Central memory CD8-positive, alpha-beta T cell (primary cell): ENCODE measurements around the gene GOLGA8F.
"Not testable (repeated sequence)": the region's sequence is repeated elsewhere in the genome, so short reads cannot be mapped to it uniquely, and the experiment has no call there.

ENCODE experiments used
- ATAC-seq: fragments of 150-1000 bp; cut with Tn5 transposase; replicated peaks from 2 replicates; pipeline ENCODE4 v1.10.0; 2022; ENCODE audit warnings: mild to moderate bottlenecking, moderate FRiP score, moderate number of reproducible peaks; ENCODE audit not compliant: poor library complexity, severe bottlenecking; ENCODE audit errors: extremely low read depth
- DNase-seq, 2 donors: peaks; one replicate each; pipeline ENCODE4 v3.0.0; 2021; ENCODE audit warnings: low spot score in 2 of 2
- H3K27ac Mint-ChIP-seq: one replicate; pipeline ENCODE4 v1.8.0; 2022; ENCODE audit warnings: low read depth, mild to moderate bottlenecking, moderate library complexity, mixed read lengths
- H3K27me3 Mint-ChIP-seq: one replicate; pipeline ENCODE4 v1.8.0; 2022; ENCODE audit warnings: mixed read lengths
- H3K36me3 Mint-ChIP-seq: one replicate; pipeline ENCODE4 v1.8.0; 2022; ENCODE audit warnings: mild to moderate bottlenecking, moderate library complexity, mixed read lengths; ENCODE audit not compliant: insufficient read depth
- H3K4me1 Mint-ChIP-seq: one replicate; pipeline ENCODE4 v1.8.0; 2022; ENCODE audit warnings: mixed read lengths
- H3K4me3 Mint-ChIP-seq: one replicate; pipeline ENCODE4 v1.8.0; 2022; ENCODE audit warnings: mild to moderate bottlenecking, moderate library complexity, mixed read lengths
- H3K9me3 Mint-ChIP-seq: one replicate; pipeline ENCODE4 v1.8.0; 2022; ENCODE audit warnings: mixed read lengths

The GOLGA8F gene, protein sequence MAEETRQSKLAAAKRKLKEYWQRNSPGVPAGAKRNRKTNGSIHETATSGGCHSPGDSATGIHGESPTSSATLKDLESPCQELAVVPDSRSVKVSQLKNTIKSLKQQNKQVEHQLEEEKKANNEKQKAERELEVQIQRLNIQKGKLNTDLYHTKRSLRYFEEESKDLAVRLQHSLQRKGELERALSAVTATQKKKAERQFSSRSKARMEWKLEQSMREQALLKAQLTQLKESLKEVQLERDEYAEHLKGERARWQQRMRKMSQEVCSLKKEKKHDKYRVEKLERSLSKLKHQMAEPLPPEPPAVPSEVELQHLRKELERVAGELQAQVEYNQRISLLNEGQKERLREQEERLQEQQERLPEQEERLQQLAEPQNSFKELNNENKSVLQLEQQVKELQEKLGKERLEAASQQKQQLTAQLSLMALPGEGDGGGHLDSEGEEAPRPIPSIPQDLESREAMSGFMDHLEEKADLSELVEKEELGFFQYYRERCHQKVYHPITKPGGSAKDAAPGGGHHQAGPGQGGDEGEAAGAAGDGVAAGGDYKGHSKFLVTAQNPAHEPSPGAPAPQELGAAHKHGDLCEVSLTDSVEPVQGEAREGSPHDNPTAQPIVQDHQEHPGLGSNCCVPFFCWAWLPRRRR

GRCh38 chr15:28378364-28378763 is at the start of gene GOLGA8F:
GOLGA8F (plus strand) TSS chr15:28378664; CDS start chr15:28378762, 98 bp downstream.
- ATAC-seq, H3K4me3 Mint-ChIP-seq: not testable (repeated sequence)

DNA sequence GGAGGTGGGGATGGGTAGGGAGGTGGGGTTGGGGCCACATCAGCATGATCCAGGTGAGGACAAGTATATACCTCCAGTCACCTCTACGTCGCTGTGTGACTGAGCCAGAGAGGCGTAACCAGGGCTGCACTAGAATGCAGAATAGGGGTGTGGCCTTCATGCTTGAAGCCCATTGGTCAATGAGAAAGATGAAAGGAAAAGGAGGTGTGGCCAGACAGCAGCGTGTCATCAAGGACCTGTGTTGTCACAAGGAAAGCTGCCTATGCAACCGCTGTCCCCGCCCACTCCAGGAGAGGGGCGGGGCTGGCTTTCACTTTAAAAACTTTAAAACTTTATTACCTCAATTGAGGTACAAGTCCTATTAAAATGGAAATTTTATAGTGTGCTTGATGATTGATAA is 20.5 kb upstream of the GOLGA8F start, which contains the start of gene GOLGA6L24:
Gene GOLGA6L24, minus strand, starts transcription at position 101 of the 400 bp plus-strand sequence. Its CDS starts 61 bp downstream, at position 40.
- not testable (repeated sequence) for ATAC-seq, H3K4me1 Mint-ChIP-seq, H3K27me3 Mint-ChIP-seq, H3K27ac Mint-ChIP-seq, H3K4me3 Mint-ChIP-seq, DNase-seq, H3K36me3 Mint-ChIP-seq, H3K9me3 Mint-ChIP-seq

More at GRCh38 chr15:28378364-28378763, at the start of gene GOLGA8F:
- not testable (repeated sequence) for H3K4me1 Mint-ChIP-seq, DNase-seq, H3K27ac Mint-ChIP-seq, H3K9me3 Mint-ChIP-seq, H3K36me3 Mint-ChIP-seq, H3K27me3 Mint-ChIP-seq

DNA sequence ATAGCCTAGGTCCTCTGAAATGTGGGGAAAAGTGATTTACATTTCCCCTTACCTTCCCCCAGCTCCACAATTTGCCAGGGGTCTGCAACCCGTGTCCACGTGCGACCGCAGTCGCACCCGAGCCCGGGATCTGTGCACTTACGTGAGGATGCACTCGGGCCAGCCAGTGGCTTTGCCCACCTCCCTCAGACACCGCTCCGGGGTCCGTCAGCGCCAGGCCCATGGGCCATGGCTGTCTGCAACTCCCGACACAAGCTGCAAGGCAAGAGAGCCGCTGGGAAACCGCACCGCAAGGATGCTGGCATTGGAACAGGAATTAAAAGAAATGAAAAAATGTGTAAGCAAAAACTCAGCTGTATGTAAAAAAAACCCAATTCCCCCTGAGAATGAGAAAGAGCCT is 13.0 kb upstream of the GOLGA8F start:
- not testable (repeated sequence) for H3K27me3 Mint-ChIP-seq, H3K27ac Mint-ChIP-seq, H3K9me3 Mint-ChIP-seq, DNase-seq, H3K36me3 Mint-ChIP-seq, H3K4me1 Mint-ChIP-seq, ATAC-seq, H3K4me3 Mint-ChIP-seq

- H3K36me3 Mint-ChIP-seq, DNase-seq, H3K9me3 Mint-ChIP-seq, ATAC-seq, H3K4me3 Mint-ChIP-seq, H3K27ac Mint-ChIP-seq, H3K4me1 Mint-ChIP-seq, H3K27me3 Mint-ChIP-seq: not testable (repeated sequence)
Measured at GRCh38 chr15:28380053-28380452, 1.6 kb downstream of the GOLGA8F start.

DNA sequence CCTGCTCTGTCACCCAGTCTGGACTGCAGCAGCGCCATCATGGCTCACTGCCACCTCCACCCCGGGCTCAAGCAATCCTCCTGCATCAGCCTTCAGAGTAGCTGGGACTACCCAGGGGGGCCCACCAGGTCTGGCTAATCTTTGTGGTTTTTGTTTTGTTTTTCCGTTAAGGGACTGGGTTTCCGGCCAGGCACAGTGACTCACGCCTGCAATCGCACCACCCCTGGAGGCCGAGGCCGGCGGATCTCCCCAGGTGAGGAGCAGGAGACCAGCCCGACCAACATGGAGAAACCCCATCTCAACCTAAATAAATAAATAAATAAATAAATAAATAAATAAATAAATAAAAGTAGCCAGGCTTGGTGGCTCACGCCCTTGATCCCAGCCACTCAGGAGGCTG is 17.6 kb downstream of the GOLGA8F start:
- ATAC-seq, DNase-seq, H3K27ac Mint-ChIP-seq: not testable (repeated sequence)

DNA sequence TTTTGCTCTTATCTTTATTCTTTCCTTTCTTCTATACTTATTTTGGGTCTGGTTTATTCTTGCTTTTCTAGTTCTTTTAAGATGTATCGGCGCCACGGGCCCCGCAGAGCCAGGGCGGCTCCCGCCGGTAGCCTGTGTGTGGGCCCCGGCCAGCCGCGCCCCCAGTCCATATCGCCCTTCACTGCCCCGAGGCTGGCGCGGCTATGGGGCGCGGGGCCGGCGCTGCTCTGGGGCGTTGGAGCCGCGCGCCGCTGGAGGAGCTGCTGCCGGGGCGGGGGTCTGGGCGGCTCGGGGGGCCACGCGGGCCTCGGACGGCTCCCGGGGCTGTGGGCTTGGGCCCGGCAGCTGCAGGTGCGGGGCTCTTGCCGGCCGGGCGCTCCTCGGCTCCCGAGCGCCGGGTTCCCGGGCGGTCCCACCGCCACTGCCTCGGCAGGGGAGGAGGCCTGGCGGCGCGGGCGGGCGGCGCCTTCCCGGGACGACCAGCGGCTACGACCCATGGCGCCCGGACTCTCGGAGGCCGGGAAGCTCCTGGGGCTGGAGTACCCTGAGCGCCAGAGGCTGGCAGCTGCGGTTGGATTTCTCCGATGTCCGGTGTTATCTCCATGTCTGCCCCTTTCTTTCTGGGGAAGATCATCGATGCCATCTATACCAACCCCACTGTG is 24.4 kb downstream of the GOLGA8F start:
- not testable (repeated sequence) for H3K36me3 Mint-ChIP-seq, H3K9me3 Mint-ChIP-seq, H3K27ac Mint-ChIP-seq, H3K4me3 Mint-ChIP-seq, DNase-seq, H3K4me1 Mint-ChIP-seq, H3K27me3 Mint-ChIP-seq, ATAC-seq

More for the DNA sequence above, 17.6 kb downstream of the GOLGA8F start:
- not testable (repeated sequence) for H3K4me3 Mint-ChIP-seq, H3K4me1 Mint-ChIP-seq, H3K36me3 Mint-ChIP-seq, H3K27me3 Mint-ChIP-seq, H3K9me3 Mint-ChIP-seq

- H3K27ac Mint-ChIP-seq, H3K4me1 Mint-ChIP-seq, ATAC-seq, H3K36me3 Mint-ChIP-seq, H3K4me3 Mint-ChIP-seq, H3K9me3 Mint-ChIP-seq, H3K27me3 Mint-ChIP-seq, DNase-seq: not testable (repeated sequence)
Measured at GRCh38 chr15:28420470-28420869, 42.0 kb downstream of the GOLGA8F start.

GRCh38 chr15:28435594-28435993 is 57.1 kb downstream of the GOLGA8F start:
- H3K27ac Mint-ChIP-seq, DNase-seq, H3K4me3 Mint-ChIP-seq, ATAC-seq, H3K36me3 Mint-ChIP-seq, H3K4me1 Mint-ChIP-seq, H3K27me3 Mint-ChIP-seq, H3K9me3 Mint-ChIP-seq: not testable (repeated sequence)
